Suppressor macrophage treated with lipopolysaccharide for 1 hour (primary cell): ENCODE data around the gene GATA3.

ENCODE experiments used
- DNase-seq, 3 donors: peaks; one replicate each; pipeline ENCODE4 v3.0.0-alpha.2; 2020 to 2022

The GATA3 gene

DNA sequence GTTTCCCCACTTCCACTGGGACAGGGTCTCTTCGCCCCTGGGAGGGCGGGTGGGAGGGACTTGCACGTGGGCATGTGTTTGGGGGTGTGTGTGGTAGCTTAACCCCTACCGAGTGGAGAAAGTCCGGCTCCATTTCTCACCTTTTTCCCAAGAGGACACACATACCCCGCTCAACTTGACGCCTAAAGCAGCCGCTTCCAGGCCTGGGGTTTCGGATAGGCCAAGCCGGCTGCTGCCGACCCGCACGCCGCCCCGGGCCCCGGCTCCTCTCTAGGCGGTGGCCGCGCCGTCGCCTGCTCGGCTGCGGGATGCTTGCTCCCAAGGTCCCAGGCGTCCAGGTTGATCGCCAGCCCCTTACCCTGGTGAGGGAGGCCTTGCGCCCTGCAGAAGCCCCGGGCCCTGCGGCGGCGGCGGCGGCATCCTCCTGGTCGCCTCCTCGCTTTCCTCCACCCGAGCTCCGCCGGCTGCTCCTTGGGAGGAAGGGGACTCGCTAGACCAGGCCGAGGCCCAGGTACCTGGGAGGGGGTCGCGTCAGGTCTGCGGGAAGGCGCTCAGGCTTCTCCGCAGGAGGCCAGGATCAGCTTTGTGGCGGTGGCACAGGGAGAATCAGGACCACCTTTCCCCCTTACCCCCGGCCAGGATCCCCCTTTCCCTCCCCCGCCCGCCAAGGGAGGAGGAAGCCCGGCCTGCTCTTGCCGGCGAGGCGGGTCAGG lies 3.2 kb upstream of the GATA3 start:
- DNase-seq, result no peak

- DNase-seq, result no peak
Observed at GRCh38 chr10:8051851-8052257, 2.6 kb upstream of the GATA3 start.

DNA sequence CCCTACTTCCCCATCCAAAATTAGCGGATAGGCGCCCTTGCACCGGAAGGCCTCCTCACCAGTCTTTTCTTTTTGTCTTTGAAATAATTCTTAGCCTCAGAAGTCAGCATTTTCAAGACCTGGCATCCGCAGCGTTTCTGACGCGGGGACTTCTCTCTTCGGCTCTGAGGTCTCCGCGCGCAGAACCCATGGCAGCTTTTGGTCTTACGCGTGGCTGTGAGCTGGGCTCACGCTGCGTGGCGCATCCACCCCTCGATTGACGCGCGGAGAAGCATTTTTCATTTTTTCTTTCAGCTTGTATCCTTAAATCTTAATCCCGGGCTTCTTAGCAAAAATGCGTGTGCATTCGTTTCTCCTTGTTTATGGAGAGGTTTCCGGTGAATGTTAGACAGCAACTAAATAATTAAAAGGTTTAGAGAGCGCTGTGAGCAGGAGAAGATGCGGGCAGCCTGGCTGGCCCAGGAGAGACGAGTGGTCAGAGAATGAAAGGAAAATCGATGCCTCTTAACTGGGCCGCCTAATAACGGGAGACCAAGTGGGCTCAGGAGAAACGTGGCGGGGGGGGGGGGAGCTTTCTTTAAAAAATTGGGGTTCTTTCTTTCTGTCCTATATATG lies 2.0 kb upstream of the GATA3 start:
- DNase-seq, result peak in 1 of 3 donors; percentile 20

- DNase-seq, result no peak
Observed at GRCh38 chr10:8052956-8053445, 1.5 kb upstream of the GATA3 start.

DNA sequence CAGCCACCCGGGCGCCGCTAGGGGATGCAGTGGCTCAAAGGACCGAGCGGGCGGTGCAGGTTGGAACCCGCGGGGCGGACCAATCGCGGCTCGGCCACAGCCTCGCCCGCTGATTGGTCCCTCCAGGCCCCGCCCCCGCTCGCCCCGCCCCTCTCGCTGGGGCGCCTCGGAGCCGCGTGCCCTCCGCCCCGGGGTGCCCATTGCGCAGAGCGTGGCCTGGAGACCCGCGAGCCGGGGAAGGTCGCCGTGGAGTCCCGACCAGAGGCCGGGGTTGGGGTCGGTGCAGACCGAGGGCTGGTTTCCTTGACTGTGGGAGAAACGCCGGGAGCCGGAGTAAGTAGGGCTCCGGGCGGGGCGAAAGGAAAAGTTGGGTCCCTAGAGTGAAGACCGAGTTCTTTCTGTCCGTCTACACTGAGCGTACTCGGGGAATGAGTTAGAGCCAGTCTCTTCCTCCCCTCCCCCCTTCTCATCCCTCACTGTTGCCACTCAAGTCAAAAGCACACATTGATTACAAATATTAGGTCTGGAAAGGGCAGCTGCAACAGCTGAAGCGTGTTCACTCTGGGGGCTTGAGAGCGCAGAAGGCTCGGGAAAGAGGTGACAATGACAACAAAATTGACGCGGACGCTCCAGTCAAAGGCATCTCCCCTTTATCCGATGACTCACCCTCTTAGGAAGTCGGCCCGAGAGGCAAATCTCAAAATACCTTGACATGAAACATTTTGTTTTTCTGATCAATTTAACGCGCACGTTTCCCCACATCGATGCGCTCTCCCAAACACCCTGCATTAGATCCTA lies 843 bp upstream of the GATA3 start:
- peak; percentile 92 to 97 (median 95) for DNase-seq

DNA sequence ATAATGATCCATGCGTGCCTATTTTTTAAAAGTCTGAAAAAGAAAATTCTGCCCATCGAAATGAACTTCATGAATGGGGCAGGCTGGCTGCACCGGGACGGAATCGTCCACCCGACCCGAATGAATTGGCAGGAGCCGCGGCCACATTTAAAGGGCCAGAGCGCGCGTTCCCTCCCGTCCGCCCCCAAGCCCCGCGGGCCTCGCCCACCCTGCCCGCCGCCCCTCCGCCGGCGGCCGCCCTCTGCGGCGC lies 319 bp upstream of the GATA3 start:
- no peak for DNase-seq

DNA sequence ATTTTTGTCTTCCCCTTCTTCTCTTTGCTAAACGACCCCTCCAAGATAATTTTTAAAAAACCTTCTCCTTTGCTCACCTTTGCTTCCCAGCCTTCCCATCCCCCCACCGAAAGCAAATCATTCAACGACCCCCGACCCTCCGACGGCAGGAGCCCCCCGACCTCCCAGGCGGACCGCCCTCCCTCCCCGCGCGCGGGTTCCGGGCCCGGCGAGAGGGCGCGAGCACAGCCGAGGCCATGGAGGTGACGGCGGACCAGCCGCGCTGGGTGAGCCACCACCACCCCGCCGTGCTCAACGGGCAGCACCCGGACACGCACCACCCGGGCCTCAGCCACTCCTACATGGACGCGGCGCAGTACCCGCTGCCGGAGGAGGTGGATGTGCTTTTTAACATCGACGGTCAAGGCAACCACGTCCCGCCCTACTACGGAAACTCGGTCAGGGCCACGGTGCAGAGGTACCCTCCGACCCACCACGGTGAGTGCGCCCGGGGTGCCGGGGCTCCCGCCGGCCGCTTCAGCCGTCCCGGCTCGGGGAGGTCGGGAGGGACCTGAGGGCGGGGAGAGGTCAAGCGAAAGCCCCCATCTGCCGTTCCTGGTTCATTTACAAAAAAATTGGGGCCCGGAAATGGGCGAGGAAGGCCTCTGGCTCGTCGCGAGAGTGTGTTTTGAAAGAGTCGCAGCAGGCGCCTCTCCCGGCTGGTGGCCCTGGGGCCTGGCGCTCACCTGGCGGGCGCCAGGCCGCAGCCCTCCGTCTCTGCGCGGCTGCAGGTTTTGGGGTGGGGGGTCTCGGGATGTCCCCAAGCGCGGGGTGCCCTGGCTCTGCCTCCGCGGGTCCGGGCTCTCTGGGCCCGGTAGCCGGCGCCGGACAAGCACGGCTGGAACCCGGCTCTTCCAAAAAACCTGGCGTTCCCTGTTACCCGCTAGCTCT lies 1.2 kb downstream of the GATA3 start:
- peak in 2 of 3 donors; percentile 46 to 63 for DNase-seq

GRCh38 chr10:8056378-8056777 lies 1.9 kb downstream of the GATA3 start:
- no peak for DNase-seq

DNA sequence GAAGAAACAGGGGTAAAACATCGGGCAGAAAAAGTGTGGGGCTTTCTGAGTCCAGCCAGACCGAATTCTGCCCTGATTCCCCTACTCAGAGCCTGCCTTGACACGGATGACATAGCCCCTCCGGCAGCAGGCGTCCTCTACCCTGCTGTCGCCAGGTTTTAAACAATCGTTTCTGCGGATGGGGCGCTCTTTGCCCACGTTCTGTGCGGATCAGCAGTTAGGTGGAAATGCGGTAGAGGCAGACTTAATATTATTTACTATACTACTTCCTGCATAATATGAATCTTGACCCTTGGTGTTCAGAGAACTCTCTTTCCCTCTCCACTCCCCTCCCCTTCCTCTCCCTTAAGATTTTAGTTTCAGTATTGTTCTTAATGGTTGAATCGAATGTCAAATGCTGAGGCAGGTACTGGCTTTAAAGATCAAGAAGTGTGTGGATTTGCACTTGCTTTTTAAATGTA lies 2.4 kb downstream of the GATA3 start:
- DNase-seq, result no peak

DNA sequence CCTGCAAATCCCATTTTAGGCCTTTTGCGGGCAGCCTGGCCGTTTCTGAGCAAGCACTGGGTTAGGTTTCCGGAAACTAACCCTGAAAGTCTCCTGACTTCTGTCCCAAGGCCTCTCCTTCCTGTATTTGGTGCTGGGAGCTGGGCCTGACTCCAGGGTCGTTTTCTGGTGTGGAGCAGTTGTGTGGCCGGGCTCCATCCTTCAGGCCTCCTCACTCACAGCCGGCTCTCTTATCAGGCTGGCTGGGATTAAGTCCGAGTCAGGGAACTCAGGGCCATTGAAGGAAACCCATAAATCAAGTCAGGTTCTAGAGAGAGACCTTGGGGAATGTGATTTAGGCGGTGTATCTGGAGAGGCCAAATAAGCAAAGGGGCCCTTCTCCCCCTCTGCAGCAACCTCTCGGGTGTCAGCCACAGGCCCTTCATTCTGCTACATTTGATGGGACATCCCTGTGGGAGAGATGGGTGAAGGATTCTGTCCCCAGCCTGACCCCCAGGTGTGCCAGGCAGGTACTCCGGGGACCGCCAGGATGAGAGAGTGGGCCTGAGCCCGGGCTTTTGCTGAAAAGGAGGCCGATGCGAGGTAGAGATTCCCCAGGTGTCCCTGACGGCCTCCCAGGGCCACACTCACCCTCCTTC lies 3.3 kb downstream of the GATA3 start:
- no peak for DNase-seq

DNA sequence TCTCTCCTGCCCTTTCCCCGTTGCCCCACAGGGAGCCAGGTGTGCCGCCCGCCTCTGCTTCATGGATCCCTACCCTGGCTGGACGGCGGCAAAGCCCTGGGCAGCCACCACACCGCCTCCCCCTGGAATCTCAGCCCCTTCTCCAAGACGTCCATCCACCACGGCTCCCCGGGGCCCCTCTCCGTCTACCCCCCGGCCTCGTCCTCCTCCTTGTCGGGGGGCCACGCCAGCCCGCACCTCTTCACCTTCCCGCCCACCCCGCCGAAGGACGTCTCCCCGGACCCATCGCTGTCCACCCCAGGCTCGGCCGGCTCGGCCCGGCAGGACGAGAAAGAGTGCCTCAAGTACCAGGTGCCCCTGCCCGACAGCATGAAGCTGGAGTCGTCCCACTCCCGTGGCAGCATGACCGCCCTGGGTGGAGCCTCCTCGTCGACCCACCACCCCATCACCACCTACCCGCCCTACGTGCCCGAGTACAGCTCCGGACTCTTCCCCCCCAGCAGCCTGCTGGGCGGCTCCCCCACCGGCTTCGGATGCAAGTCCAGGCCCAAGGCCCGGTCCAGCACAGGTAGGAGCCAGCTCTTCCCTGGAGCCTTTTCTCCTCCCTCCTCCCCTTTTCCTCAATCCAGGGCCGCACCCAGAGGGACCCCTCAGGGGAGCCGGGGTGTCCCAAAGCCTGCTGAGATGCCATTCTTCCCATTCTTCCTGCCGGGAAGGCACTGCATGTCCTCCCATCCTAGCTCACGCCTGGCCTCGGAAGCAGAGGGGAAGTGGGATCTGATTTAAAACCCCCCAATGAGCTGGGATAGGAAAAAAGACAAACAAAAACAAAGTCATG lies 4.0 kb downstream of the GATA3 start:
- DNase-seq, result no peak

DNA sequence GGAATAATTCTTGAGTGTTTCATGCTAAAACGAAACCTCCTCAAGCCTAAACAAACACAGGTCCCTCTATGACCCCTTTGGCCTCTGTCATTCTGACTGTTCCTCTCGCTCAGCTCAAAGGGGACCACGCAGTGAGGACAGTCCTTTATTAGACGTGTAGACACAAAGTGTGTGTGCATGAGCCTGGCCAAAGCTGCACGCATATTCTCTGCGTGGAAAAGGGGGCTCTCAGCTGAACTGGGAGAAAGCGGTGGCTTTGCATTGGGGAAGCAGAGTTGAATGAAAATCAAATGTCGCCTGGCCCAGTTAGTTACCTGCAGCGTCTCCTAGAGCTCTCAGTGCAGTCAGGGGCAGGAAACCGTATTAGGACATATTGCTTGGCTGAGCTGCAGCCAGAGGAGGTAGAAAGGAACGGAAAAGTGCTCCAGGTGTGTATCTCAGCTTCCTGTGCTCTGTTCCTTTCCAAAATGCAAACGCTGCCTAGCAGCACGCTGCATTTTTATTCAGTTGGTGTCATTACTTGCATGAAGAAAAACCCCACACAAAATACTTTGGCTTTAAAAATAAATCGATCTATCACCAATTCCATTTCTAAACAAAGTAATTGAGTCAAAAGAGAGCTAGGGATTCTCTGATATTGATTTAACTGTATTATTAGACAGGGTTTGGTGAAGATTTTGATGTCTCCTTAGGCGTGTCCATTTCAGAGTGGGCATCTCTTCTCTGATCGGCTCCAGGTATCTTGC lies 4.9 kb downstream of the GATA3 start:
- DNase-seq, result no peak

DNA sequence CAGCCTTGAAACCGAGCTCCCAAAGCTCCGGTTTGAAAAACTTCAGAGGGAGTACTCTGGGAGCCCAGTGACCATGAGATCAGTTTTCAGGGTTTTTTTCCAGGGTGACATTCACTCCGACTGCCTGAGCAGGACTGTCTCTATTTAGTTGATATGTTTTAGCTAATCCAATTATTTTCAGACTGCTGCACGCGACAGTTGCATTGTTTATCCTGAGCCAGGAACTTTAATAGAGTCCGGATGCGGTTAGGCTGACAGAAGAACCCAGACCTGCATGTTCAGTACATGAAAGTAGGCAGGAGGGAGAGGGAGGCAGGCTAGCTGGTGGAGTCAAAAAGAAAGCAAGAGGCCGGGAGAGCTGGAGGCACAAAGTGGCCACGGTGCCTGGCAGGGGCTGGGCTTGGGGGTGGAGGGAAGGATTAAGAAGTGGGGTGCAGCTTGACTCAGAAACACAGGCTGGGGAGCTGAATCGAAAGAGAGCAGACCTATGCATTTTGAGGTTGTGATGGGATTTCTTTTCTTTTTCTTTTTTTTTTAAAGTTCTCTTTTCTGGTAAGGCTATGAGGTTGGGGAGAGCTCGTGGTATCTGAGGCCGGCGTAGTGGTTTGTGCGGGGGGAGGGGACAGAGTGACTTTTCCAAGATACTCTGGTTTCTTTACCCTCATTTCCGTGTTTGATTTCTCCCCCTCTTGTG lies 5.7 kb downstream of the GATA3 start:
- DNase-seq, result no peak

GRCh38 chr10:8060704-8061121 lies 6.2 kb downstream of the GATA3 start:
- DNase-seq, result no peak

DNA sequence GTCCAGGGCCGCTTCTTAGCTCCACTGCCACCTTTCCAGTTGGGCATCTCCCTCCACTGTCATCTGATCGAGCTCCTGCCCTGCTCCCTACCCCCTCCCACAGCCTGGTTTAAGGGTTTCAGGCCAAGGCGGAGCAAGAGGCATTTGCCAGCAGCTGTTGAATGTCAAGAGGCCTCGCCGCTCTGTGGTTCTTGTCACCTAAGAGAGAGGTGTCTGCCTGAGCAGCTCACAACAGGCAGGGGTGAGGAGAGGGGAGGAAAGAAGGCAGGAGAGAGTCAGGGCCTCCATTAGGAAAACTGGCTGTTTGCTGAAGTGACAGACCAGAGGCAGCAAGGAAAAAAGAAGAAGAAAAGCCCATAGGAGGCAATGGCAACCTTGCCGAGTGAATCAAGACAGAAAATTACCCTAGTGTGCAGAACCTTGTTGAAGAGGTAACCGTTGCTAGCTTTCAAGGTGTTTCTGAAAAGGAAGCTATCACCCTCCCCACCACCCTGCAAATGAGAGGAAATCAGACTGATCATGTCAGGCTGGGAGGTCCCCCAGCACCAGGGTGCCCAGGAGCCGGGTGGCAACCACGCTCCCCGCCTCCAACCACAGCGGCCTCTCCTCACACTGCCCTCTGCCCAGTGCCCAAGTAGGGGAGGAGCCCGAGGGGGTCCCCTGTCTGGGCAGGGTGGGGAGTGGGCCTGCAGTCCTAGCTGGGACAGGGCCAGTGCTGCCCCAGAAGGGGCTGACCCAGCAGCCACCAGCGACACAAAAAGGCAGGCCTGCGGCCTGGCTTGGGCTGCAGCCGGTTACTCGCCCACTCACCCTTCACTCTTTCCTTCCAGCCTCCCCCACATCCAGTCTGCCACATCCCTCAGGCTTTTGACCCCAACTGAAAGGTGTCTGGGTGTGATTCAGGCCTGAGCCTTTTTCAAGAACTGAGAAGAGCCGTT lies 7.1 kb downstream of the GATA3 start:
- no peak for DNase-seq

DNA sequence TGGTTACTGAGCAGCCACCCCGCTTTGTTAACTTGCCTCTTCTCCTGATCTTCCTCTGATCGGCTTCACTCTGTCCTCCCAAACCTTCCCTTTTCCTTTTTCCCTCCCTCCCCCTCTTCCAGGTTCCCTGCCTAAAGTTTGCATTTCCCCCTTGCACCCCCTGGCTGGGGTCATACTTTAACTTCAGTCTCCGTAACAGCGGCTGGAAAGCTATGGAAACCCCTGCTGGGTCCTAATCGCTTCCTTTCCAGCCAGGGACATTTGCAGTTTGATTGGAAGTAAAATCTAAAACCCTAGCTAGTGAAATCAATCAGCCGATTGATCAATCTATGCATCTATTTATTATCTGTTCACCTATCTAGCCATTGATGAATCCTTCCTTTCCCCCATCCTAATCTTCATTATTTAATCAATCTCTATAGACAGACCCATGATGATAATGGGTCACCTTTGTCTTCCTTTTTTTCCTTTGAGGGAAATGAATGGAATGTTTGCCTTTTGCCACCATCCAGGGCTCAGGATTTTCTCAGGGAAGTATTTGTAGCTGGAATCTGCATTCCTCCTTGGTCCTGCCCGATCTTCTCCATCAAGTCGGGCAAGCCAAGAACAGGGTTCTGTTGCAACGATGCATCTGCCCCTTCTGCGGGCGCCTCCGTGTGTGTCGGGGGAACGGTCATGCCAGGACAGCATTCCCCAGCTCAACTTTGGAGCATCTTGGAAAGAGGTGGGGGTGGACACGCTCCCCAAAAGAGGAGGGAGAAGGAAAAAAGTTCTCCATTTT lies 8.8 kb downstream of the GATA3 start:
- no peak for DNase-seq

DNA sequence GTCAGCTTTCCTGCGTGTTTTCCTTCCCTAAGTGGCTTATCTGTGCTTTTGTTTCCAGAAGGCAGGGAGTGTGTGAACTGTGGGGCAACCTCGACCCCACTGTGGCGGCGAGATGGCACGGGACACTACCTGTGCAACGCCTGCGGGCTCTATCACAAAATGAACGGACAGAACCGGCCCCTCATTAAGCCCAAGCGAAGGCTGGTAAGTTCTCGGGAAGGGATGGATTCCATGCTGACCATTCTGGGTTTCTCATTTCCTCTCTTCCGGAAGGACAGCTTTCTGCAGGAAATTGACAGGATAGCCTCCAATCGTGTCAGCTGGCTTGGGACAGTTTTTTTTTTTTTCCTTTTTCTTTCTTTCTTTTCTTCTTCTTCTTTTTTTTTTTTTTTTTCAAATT lies 9.4 kb downstream of the GATA3 start:
- DNase-seq, result no peak

DNA sequence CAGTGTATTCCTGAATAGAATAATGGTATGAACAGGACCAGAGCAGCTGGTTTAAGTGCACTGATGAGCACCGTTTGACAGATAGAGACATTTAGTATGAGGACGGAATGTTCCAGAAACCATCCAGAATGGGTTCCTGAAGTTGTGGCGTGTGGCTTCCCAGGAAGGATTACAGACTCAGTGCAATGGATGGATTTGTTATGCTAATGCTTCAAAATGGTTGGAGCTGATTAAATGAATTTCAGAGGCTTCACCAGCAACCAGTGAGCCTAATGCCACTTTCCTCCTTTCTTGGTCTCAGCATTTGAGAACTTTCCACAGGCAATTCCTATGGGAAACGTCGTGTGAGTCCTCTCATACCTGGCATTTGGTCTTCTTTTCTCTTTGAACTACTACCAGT lies 9.9 kb downstream of the GATA3 start:
- no peak for DNase-seq
